ENCODE results near the gene ANKRD42.

ANKRD42 gene

GRCh38 chr11:83195143-83195466 lies 1.6 kb downstream of the ANKRD42 start:
- Histone ChIP-seq H3K4me2 (peak overlapping the region; percentile 88), H4K20me1 (ENCODE audit: insufficient read depth) (no peaks in the 10 kb centered on the region), H3K4me1 (ENCODE audit: low read depth, poor library complexity, severe bottlenecking) (peaks cover 18% of the 10 kb centered on the region), H2AFZ (ENCODE audit: low read depth) (peak overlapping the region; percentile 90; the same call in 1 of the 2 replicates), H3K4me3 (IDR thresholded peaks at IDR 0.05; ENCODE audit: insufficient read depth, low read depth, low read length) (no peak overlapping the region), H3K9ac (no peak overlapping the region), H3K27ac (no peak overlapping the region), H3K27me3 (ENCODE audit: insufficient read depth, low read depth) (no peaks in the 10 kb centered on the region), H3K36me3 (ENCODE audit: insufficient read depth) (0 out of 2 replicates have a peak, but pooled peaks cover 4% of the 10 kb centered on the region), H3K79me2 (ENCODE audit: insufficient read depth, low read depth) (peaks cover 19% of the 10 kb centered on the region)
- TF ChIP-seq CTCF (conservative IDR thresholded peaks at IDR 0.05; ENCODE audit: low read depth, low read length): no peak

- no peak overlapping the region for H3K9ac ChIP-seq
- H3K27me3 ChIP-seq (ENCODE audit: insufficient read depth, low read depth): no peaks in the 10 kb centered on the region
- no peak overlapping the region for H2AFZ ChIP-seq (ENCODE audit: low read depth)
- H4K20me1 ChIP-seq (ENCODE audit: insufficient read depth): no peaks in the 10 kb centered on the region
- peak overlapping the region; percentile 88; the same call in 1 of the 2 replicates for H3K4me2 ChIP-seq
- H3K79me2 ChIP-seq (ENCODE audit: insufficient read depth, low read depth): peaks cover 19% of the 10 kb centered on the region
- peaks cover 18% of the 10 kb centered on the region for H3K4me1 ChIP-seq (ENCODE audit: low read depth, poor library complexity, severe bottlenecking)
- TF ChIP-seq CTCF (conservative IDR thresholded peaks at IDR 0.05; ENCODE audit: low read depth, low read length): no peak
- H3K4me3 ChIP-seq (IDR thresholded peaks at IDR 0.05; ENCODE audit: insufficient read depth, low read depth, low read length): no peak overlapping the region
- H3K27ac ChIP-seq: no peak overlapping the region
- H3K36me3 ChIP-seq (ENCODE audit: insufficient read depth): 0 out of 2 replicates have a peak, but pooled peaks cover 4% of the 10 kb centered on the region
Observed at GRCh38 chr11:83195649-83196048, 2.1 kb downstream of the ANKRD42 start.

GRCh38 chr11:83200035-83200434 lies 6.5 kb downstream of the ANKRD42 start:
- no peaks in the 10 kb centered on the region for H3K79me2 ChIP-seq (ENCODE audit: insufficient read depth, low read depth)
- H3K36me3 ChIP-seq (ENCODE audit: insufficient read depth): no peaks in the 10 kb centered on the region
- no peak overlapping the region for H3K27ac ChIP-seq
- no peak overlapping the region for H3K4me2 ChIP-seq
- no peak overlapping the region for H3K9ac ChIP-seq
- no peak overlapping the region for H2AFZ ChIP-seq (ENCODE audit: low read depth)
- H4K20me1 ChIP-seq (ENCODE audit: insufficient read depth): no peaks in the 10 kb centered on the region
- peaks cover 6% of the 10 kb centered on the region for H3K4me1 ChIP-seq (ENCODE audit: low read depth, poor library complexity, severe bottlenecking)
- TF ChIP-seq CTCF (conservative IDR thresholded peaks at IDR 0.05; ENCODE audit: low read depth, low read length): no peak
- no peak overlapping the region for H3K4me3 ChIP-seq (IDR thresholded peaks at IDR 0.05; ENCODE audit: insufficient read depth, low read depth, low read length)
- H3K27me3 ChIP-seq (ENCODE audit: insufficient read depth, low read depth): no peaks in the 10 kb centered on the region

GRCh38 chr11:83205608-83206185 lies 12.2 kb downstream of the ANKRD42 start:
- H2AFZ ChIP-seq (ENCODE audit: low read depth): no peak overlapping the region
- H3K36me3 ChIP-seq (ENCODE audit: insufficient read depth): no peaks in the 10 kb centered on the region
- TF ChIP-seq CTCF (conservative IDR thresholded peaks at IDR 0.05; ENCODE audit: low read depth, low read length): no peak
- H3K27me3 ChIP-seq (ENCODE audit: insufficient read depth, low read depth): no peaks in the 10 kb centered on the region
- no peak overlapping the region for H3K9ac ChIP-seq
- no peak overlapping the region for H3K27ac ChIP-seq
- H4K20me1 ChIP-seq (ENCODE audit: insufficient read depth): no peaks in the 10 kb centered on the region
- H3K4me3 ChIP-seq (IDR thresholded peaks at IDR 0.05; ENCODE audit: insufficient read depth, low read depth, low read length): no peak overlapping the region
- no peaks in the 10 kb centered on the region for H3K4me1 ChIP-seq (ENCODE audit: low read depth, poor library complexity, severe bottlenecking)
- no peak overlapping the region for H3K4me2 ChIP-seq
- H3K79me2 ChIP-seq (ENCODE audit: insufficient read depth, low read depth): no peaks in the 10 kb centered on the region

Data from KMS-11 (cell line).